ENCODE results near the gene SYTL5.
"Not testable (repeated sequence)": the region's sequence is repeated elsewhere in the genome, so short reads cannot be mapped to it uniquely, and the experiment has no call there.

The SYTL5 gene

GRCh38 chrX:38006291-38006690 is at the start of gene SYTL5:
Gene SYTL5, plus strand, starts transcription at chrX:38006553. Its CDS starts 27,337 bp downstream, at chrX:38033890.
- ATAC-seq (no peak), DNase-seq (no peak)
- no peak within 1 kb of the TSS for H3K27ac Mint-ChIP-seq
- peaks cover 4% of the 10 kb centered on the region for H3K9me3 Mint-ChIP-seq
- no peak within 1 kb of the TSS for H3K4me3 Mint-ChIP-seq
- peaks cover 9% of the 10 kb centered on the region for H3K27me3 Mint-ChIP-seq
- H3K36me3 Mint-ChIP-seq (ENCODE audit: low read depth) = no peaks in the 10 kb centered on the region
- peaks cover 6% of the 10 kb centered on the region for H3K4me1 Mint-ChIP-seq

GRCh38 chrX:37958525-37959211 is 47.7 kb upstream of the SYTL5 start:
- ATAC-seq (no peak), DNase-seq (no peak)
- H3K9me3 Mint-ChIP-seq = no peaks in the 10 kb centered on the region
- H3K27me3 Mint-ChIP-seq = peaks cover 4% of the 10 kb centered on the region
- H3K27ac Mint-ChIP-seq = no peak overlapping the region
- H3K4me3 Mint-ChIP-seq = no peak overlapping the region
- no peaks in the 10 kb centered on the region for H3K4me1 Mint-ChIP-seq
- H3K36me3 Mint-ChIP-seq (ENCODE audit: low read depth) = no peaks in the 10 kb centered on the region

GRCh38 chrX:37959212-37960021 is 46.9 kb upstream of the SYTL5 start:
- no peak for ATAC-seq
- no peak for DNase-seq
- Mint-ChIP-seq H3K27me3 (peaks cover 4% of the 10 kb centered on the region), H3K4me3 (no peak overlapping the region), H3K9me3 (no peaks in the 10 kb centered on the region), H3K4me1 (no peaks in the 10 kb centered on the region), H3K27ac (no peak overlapping the region), H3K36me3 (ENCODE audit: low read depth) (no peaks in the 10 kb centered on the region)

GRCh38 chrX:37961118-37961517 is 45.2 kb upstream of the SYTL5 start:
- Mint-ChIP-seq H3K36me3 (ENCODE audit: low read depth) (no peaks in the 10 kb centered on the region), H3K27me3 (peaks cover 2% of the 10 kb centered on the region), H3K4me3 (no peak overlapping the region), H3K9me3 (no peaks in the 10 kb centered on the region), H3K27ac (no peak overlapping the region), H3K4me1 (no peaks in the 10 kb centered on the region)
- ATAC-seq (no peak), DNase-seq (no peak)

- Mint-ChIP-seq H3K4me3 (no peak overlapping the region), H3K27me3 (no peaks in the 10 kb centered on the region), H3K9me3 (peaks cover 8% of the 10 kb centered on the region), H3K27ac (no peak overlapping the region), H3K36me3 (ENCODE audit: low read depth) (no peaks in the 10 kb centered on the region), H3K4me1 (no peaks in the 10 kb centered on the region)
- ATAC-seq = no peak
- no peak for DNase-seq
Measured at GRCh38 chrX:37967714-37968113, 38.6 kb upstream of the SYTL5 start.

- DNase-seq = no peak
Measured at GRCh38 chrX:37975421-37975820, 30.9 kb upstream of the SYTL5 start.

GRCh38 chrX:37976153-37976552 is 30.2 kb upstream of the SYTL5 start:
- DNase-seq = no peak
- no peaks in the 10 kb centered on the region for H3K9me3 Mint-ChIP-seq
- no peak for ATAC-seq
- H3K4me1 Mint-ChIP-seq = peaks cover 15% of the 10 kb centered on the region
- no peak overlapping the region for H3K27ac Mint-ChIP-seq
- no peak overlapping the region for H3K4me3 Mint-ChIP-seq
- H3K36me3 Mint-ChIP-seq (ENCODE audit: low read depth) = no peaks in the 10 kb centered on the region
- H3K27me3 Mint-ChIP-seq = peaks cover 2% of the 10 kb centered on the region

More at GRCh38 chrX:37975421-37975820, 30.9 kb upstream of the SYTL5 start:
- no peaks in the 10 kb centered on the region for H3K36me3 Mint-ChIP-seq (ENCODE audit: low read depth)
- no peak overlapping the region for H3K27ac Mint-ChIP-seq
- no peaks in the 10 kb centered on the region for H3K9me3 Mint-ChIP-seq
- H3K4me1 Mint-ChIP-seq = peaks cover 15% of the 10 kb centered on the region
- peaks cover 2% of the 10 kb centered on the region for H3K27me3 Mint-ChIP-seq
- H3K4me3 Mint-ChIP-seq = no peak overlapping the region
- no peak for ATAC-seq

- Mint-ChIP-seq H3K4me1 (no peaks in the 10 kb centered on the region), H3K9me3 (peaks cover 5% of the 10 kb centered on the region), H3K27me3 (peaks cover 5% of the 10 kb centered on the region), H3K27ac (no peak overlapping the region), H3K4me3 (no peak overlapping the region), H3K36me3 (ENCODE audit: low read depth) (no peaks in the 10 kb centered on the region)
- ATAC-seq = no peak
- DNase-seq = no peak
Measured at GRCh38 chrX:37984880-37985279, 21.5 kb upstream of the SYTL5 start.

GRCh38 chrX:37986893-37987292 is 19.5 kb upstream of the SYTL5 start:
- Mint-ChIP-seq H3K27me3 (peaks cover 3% of the 10 kb centered on the region), H3K36me3 (ENCODE audit: low read depth) (no peaks in the 10 kb centered on the region), H3K9me3 (peaks cover 5% of the 10 kb centered on the region), H3K27ac (no peak overlapping the region), H3K4me1 (no peaks in the 10 kb centered on the region), H3K4me3 (no peak overlapping the region)
- DNase-seq (no peak), ATAC-seq (no peak)

- no peaks in the 10 kb centered on the region for H3K27me3 Mint-ChIP-seq
- H3K36me3 Mint-ChIP-seq (ENCODE audit: low read depth) = no peaks in the 10 kb centered on the region
- no peak overlapping the region for H3K4me3 Mint-ChIP-seq
- no peak overlapping the region for H3K27ac Mint-ChIP-seq
- no peaks in the 10 kb centered on the region for H3K9me3 Mint-ChIP-seq
- no peak for ATAC-seq
- no peaks in the 10 kb centered on the region for H3K4me1 Mint-ChIP-seq
- no peak for DNase-seq
Measured at GRCh38 chrX:37989304-37989703, 17.0 kb upstream of the SYTL5 start.

- not testable (repeated sequence) for H3K36me3 Mint-ChIP-seq (ENCODE audit: low read depth); H3K4me1 Mint-ChIP-seq; H3K27ac Mint-ChIP-seq; H3K27me3 Mint-ChIP-seq; H3K9me3 Mint-ChIP-seq; DNase-seq; ATAC-seq; H3K4me3 Mint-ChIP-seq
Measured at GRCh38 chrX:37991303-37991702, 15.1 kb upstream of the SYTL5 start.

GRCh38 chrX:37993176-37993575 is 13.2 kb upstream of the SYTL5 start:
- H3K4me3 Mint-ChIP-seq = no peak overlapping the region
- no peaks in the 10 kb centered on the region for H3K9me3 Mint-ChIP-seq
- H3K4me1 Mint-ChIP-seq = no peaks in the 10 kb centered on the region
- no peak for DNase-seq
- no peaks in the 10 kb centered on the region for H3K36me3 Mint-ChIP-seq (ENCODE audit: low read depth)
- ATAC-seq = no peak
- H3K27ac Mint-ChIP-seq = no peak overlapping the region
- H3K27me3 Mint-ChIP-seq = no peaks in the 10 kb centered on the region

GRCh38 chrX:37993837-37994619 is 12.3 kb upstream of the SYTL5 start:
- ATAC-seq (no peak), DNase-seq (no peak)
- no peaks in the 10 kb centered on the region for H3K36me3 Mint-ChIP-seq (ENCODE audit: low read depth)
- H3K27ac Mint-ChIP-seq = no peak overlapping the region
- H3K4me3 Mint-ChIP-seq = no peak overlapping the region
- H3K9me3 Mint-ChIP-seq = no peaks in the 10 kb centered on the region
- H3K27me3 Mint-ChIP-seq = peaks cover 3% of the 10 kb centered on the region
- no peaks in the 10 kb centered on the region for H3K4me1 Mint-ChIP-seq

- no peak for DNase-seq
- no peak for ATAC-seq
- H3K27me3 Mint-ChIP-seq = peaks cover 3% of the 10 kb centered on the region
- H3K27ac Mint-ChIP-seq = no peak overlapping the region
- H3K9me3 Mint-ChIP-seq = no peaks in the 10 kb centered on the region
- no peaks in the 10 kb centered on the region for H3K4me1 Mint-ChIP-seq
- H3K4me3 Mint-ChIP-seq = no peak overlapping the region
- H3K36me3 Mint-ChIP-seq (ENCODE audit: low read depth) = no peaks in the 10 kb centered on the region
Measured at GRCh38 chrX:37995428-37995827, 10.9 kb upstream of the SYTL5 start.

- Mint-ChIP-seq H3K36me3 (ENCODE audit: low read depth) (no peaks in the 10 kb centered on the region), H3K4me3 (no peak overlapping the region), H3K9me3 (no peaks in the 10 kb centered on the region), H3K27ac (no peak overlapping the region), H3K27me3 (peaks cover 3% of the 10 kb centered on the region), H3K4me1 (no peaks in the 10 kb centered on the region)
- no peak for ATAC-seq
- DNase-seq = no peak
Measured at GRCh38 chrX:37997096-37997495, 9.3 kb upstream of the SYTL5 start.
